Measurements from ENCODE around the gene DNAJB5. TPM values are rescaled to one million over a fixed set of nuclear protein-coding genes. Genes with fewer than 3 reads are reported as not detected.
"Not testable (repeated sequence)": the region's sequence is repeated elsewhere in the genome, so short reads cannot be mapped to it uniquely, and the experiment has no call there.

DNAJB5 gene
- total RNA-seq, 1 donor from 2014 or later = 6.0 TPM

GRCh38 chr9:34996181-34996904 lies 6.8 kb downstream of the DNAJB5 start:
- intact Hi-C loops (cut with micrococcal nuclease) = no loop called here
- H3K9me3 Mint-ChIP-seq = no peaks in the 10 kb centered on the region
- no peak overlapping the region for H3K27ac Mint-ChIP-seq
- peaks cover 55% of the 10 kb centered on the region for H3K4me1 Mint-ChIP-seq (ENCODE audit: low read depth)
- no peak overlapping the region for H3K4me3 Mint-ChIP-seq
- H3K36me3 Mint-ChIP-seq (ENCODE audit: low read depth) = peaks cover 13% of the 10 kb centered on the region
- H3K27me3 Mint-ChIP-seq (ENCODE audit: insufficient read depth) = no peaks in the 10 kb centered on the region
- DNase-seq (ENCODE audit: low spot score) = no peak

GRCh38 chr9:34996905-34997279 lies 7.3 kb downstream of the DNAJB5 start:
- H3K9me3 Mint-ChIP-seq = no peaks in the 10 kb centered on the region
- intact Hi-C loops (cut with micrococcal nuclease) = no loop called here

GRCh38 chr9:34997379-34997781 lies 7.8 kb downstream of the DNAJB5 start:
- Mint-ChIP-seq H3K4me1 (ENCODE audit: low read depth) (peaks cover 58% of the 10 kb centered on the region), H3K27me3 (ENCODE audit: insufficient read depth) (no peaks in the 10 kb centered on the region), H3K9me3 (no peaks in the 10 kb centered on the region), H3K36me3 (ENCODE audit: low read depth) (peaks cover 19% of the 10 kb centered on the region), H3K27ac (no peak overlapping the region), H3K4me3 (no peak overlapping the region)
- intact Hi-C loops (cut with micrococcal nuclease) = no loop called here
- no peak for DNase-seq (ENCODE audit: low spot score)

More at GRCh38 chr9:34996905-34997279, 7.3 kb downstream of the DNAJB5 start:
- Mint-ChIP-seq H3K4me1 (ENCODE audit: low read depth) (peaks cover 57% of the 10 kb centered on the region), H3K27me3 (ENCODE audit: insufficient read depth) (no peaks in the 10 kb centered on the region), H3K4me3 (no peak overlapping the region), H3K36me3 (ENCODE audit: low read depth) (peaks cover 16% of the 10 kb centered on the region), H3K27ac (peak overlapping the region; percentile 18)
- no peak for DNase-seq (ENCODE audit: low spot score)

- H3K27ac Mint-ChIP-seq = peak overlapping the region; percentile 42
- peaks cover 16% of the 10 kb centered on the region for H3K36me3 Mint-ChIP-seq (ENCODE audit: low read depth)
- no peak for DNase-seq (ENCODE audit: low spot score)
- H3K27me3 Mint-ChIP-seq (ENCODE audit: insufficient read depth) = no peaks in the 10 kb centered on the region
- intact Hi-C loops (cut with micrococcal nuclease) = no loop called here
- no peak overlapping the region for H3K4me3 Mint-ChIP-seq
- peaks cover 56% of the 10 kb centered on the region for H3K4me1 Mint-ChIP-seq (ENCODE audit: low read depth)
- no peaks in the 10 kb centered on the region for H3K9me3 Mint-ChIP-seq
Observed at GRCh38 chr9:34998266-34998665, 8.7 kb downstream of the DNAJB5 start.

- intact Hi-C loops (cut with micrococcal nuclease) = no loop called here
- Mint-ChIP-seq H3K4me1 (ENCODE audit: low read depth) (peaks cover 44% of the 10 kb centered on the region), H3K9me3 (no peaks in the 10 kb centered on the region), H3K4me3 (no peak overlapping the region), H3K27me3 (ENCODE audit: insufficient read depth) (no peaks in the 10 kb centered on the region), H3K36me3 (ENCODE audit: low read depth) (peaks cover 17% of the 10 kb centered on the region), H3K27ac (no peak overlapping the region)
- DNase-seq (ENCODE audit: low spot score) = no peak
Observed at GRCh38 chr9:34999576-34999975, 10.0 kb downstream of the DNAJB5 start.

GRCh38 chr9:35000535-35001284 lies 11.2 kb downstream of the DNAJB5 start:
- no peak for DNase-seq (ENCODE audit: low spot score)
- Mint-ChIP-seq H3K27me3 (ENCODE audit: insufficient read depth) (no peaks in the 10 kb centered on the region), H3K36me3 (ENCODE audit: low read depth) (peaks cover 15% of the 10 kb centered on the region), H3K9me3 (no peaks in the 10 kb centered on the region), H3K4me1 (ENCODE audit: low read depth) (peaks cover 41% of the 10 kb centered on the region), H3K4me3 (no peak overlapping the region), H3K27ac (no peak overlapping the region)
- intact Hi-C loops (cut with micrococcal nuclease) = loop anchor here (1.0 kb wide), 1 partner anchor 11 kb away; the partner anchor contains the start of gene DNAJB5

GRCh38 chr9:35001285-35001677 lies 11.7 kb downstream of the DNAJB5 start:
- Mint-ChIP-seq H3K9me3 (no peaks in the 10 kb centered on the region), H3K36me3 (ENCODE audit: low read depth) (peaks cover 15% of the 10 kb centered on the region), H3K27me3 (ENCODE audit: insufficient read depth) (no peaks in the 10 kb centered on the region), H3K4me1 (ENCODE audit: low read depth) (peaks cover 40% of the 10 kb centered on the region), H3K27ac (peak overlapping the region; percentile 73), H3K4me3 (peak overlapping the region; percentile 43)
- no peak for DNase-seq (ENCODE audit: low spot score)
- intact Hi-C loops (cut with micrococcal nuclease) = loop anchor here (1.0 kb wide), 1 partner anchor 12 kb away; the partner anchor contains the start of gene DNAJB5

- intact Hi-C loops (cut with micrococcal nuclease) = loop anchor here (1.0 kb wide), 1 partner anchor 13 kb away; the partner anchor contains the start of gene DNAJB5
- Mint-ChIP-seq H3K4me1 (ENCODE audit: low read depth) (peaks cover 39% of the 10 kb centered on the region), H3K27me3 (ENCODE audit: insufficient read depth) (no peaks in the 10 kb centered on the region), H3K36me3 (ENCODE audit: low read depth) (peaks cover 12% of the 10 kb centered on the region), H3K9me3 (no peaks in the 10 kb centered on the region), H3K4me3 (peak overlapping the region; percentile 43), H3K27ac (peak overlapping the region; percentile 73)
- DNase-seq (ENCODE audit: low spot score) = no peak
Observed at GRCh38 chr9:35001803-35002502, 12.4 kb downstream of the DNAJB5 start.

GRCh38 chr9:35002623-35003022 lies 13.1 kb downstream of the DNAJB5 start:
- H3K9me3 Mint-ChIP-seq = no peaks in the 10 kb centered on the region

GRCh38 chr9:35004299-35004698 lies 14.8 kb downstream of the DNAJB5 start:
- Mint-ChIP-seq H3K4me1 (ENCODE audit: low read depth) (peaks cover 28% of the 10 kb centered on the region), H3K36me3 (ENCODE audit: low read depth) (peaks cover 11% of the 10 kb centered on the region)
- DNase-seq (ENCODE audit: low spot score); H3K27me3 Mint-ChIP-seq (ENCODE audit: insufficient read depth); intact Hi-C loops (cut with micrococcal nuclease); H3K9me3 Mint-ChIP-seq; H3K27ac Mint-ChIP-seq; H3K4me3 Mint-ChIP-seq: not testable (repeated sequence)

More at GRCh38 chr9:35002623-35003022, 13.1 kb downstream of the DNAJB5 start:
- DNase-seq (ENCODE audit: low spot score) = no peak
- Mint-ChIP-seq H3K4me3 (no peak overlapping the region), H3K27me3 (ENCODE audit: insufficient read depth) (no peaks in the 10 kb centered on the region), H3K27ac (no peak overlapping the region), H3K4me1 (ENCODE audit: low read depth) (peaks cover 37% of the 10 kb centered on the region), H3K36me3 (ENCODE audit: low read depth) (peaks cover 8% of the 10 kb centered on the region)
- intact Hi-C loops (cut with micrococcal nuclease) = no loop called here

GRCh38 chr9:35010351-35010958 lies 20.9 kb downstream of the DNAJB5 start:
- Mint-ChIP-seq H3K36me3 (ENCODE audit: low read depth) (peaks cover 31% of the 10 kb centered on the region), H3K27ac (no peak overlapping the region), H3K9me3 (peaks cover 16% of the 10 kb centered on the region), H3K4me3 (no peak overlapping the region), H3K4me1 (ENCODE audit: low read depth) (peaks cover 6% of the 10 kb centered on the region), H3K27me3 (ENCODE audit: insufficient read depth) (no peaks in the 10 kb centered on the region)
- intact Hi-C loops (cut with micrococcal nuclease) = no loop called here
- DNase-seq (ENCODE audit: low spot score) = no peak

- no peak for DNase-seq (ENCODE audit: low spot score)
- peaks cover 16% of the 10 kb centered on the region for H3K9me3 Mint-ChIP-seq
- peaks cover 30% of the 10 kb centered on the region for H3K36me3 Mint-ChIP-seq (ENCODE audit: low read depth)
- H3K4me1 Mint-ChIP-seq (ENCODE audit: low read depth) = no peaks in the 10 kb centered on the region
- H3K4me3 Mint-ChIP-seq = no peak overlapping the region
- no peak overlapping the region for H3K27ac Mint-ChIP-seq
- intact Hi-C loops (cut with micrococcal nuclease) = no loop called here
- no peaks in the 10 kb centered on the region for H3K27me3 Mint-ChIP-seq (ENCODE audit: insufficient read depth)
Observed at GRCh38 chr9:35014517-35014916, 25.0 kb downstream of the DNAJB5 start.
